Thymus (tissue), 11 donors: ENCODE data around the gene PFDN5. TPM values are rescaled to one million over a fixed set of nuclear protein-coding genes. Genes with fewer than 3 reads are reported as not detected.
"Not testable (repeated sequence)": the region's sequence is repeated elsewhere in the genome, so short reads cannot be mapped to it uniquely, and the experiment has no call there.

Experiments
- DNase-seq, 9 donors: peaks; one replicate each; pipeline ENCODE4 v3.0.0-alpha.2; 2013; ENCODE audit warnings: low spot score in 9 of 9, low read depth in 6 of 9, missing footprints in 1 of 9
- H3K27ac ChIP-seq, 2 donors: one replicate each; pipeline ENCODE4 v1.5.1; 2013; ENCODE audit warnings: control low read depth in 1 of 2, low read depth in 1 of 2, low read length in 1 of 2, mild to moderate bottlenecking in 1 of 2, moderate library complexity in 1 of 2
- H3K27me3 ChIP-seq, 2 donors: one replicate each; pipeline ENCODE4 v1.5.1; 2013; ENCODE audit warnings: low read length in 1 of 2; ENCODE audit not compliant: control insufficient read depth in 2 of 2, insufficient read depth in 1 of 2
- H3K36me3 ChIP-seq, 2 donors: one replicate each; pipeline ENCODE4 v1.5.1; 2013; ENCODE audit warnings: low read length in 1 of 2, mild to moderate bottlenecking in 1 of 2, moderate library complexity in 1 of 2; ENCODE audit not compliant: control insufficient read depth in 2 of 2, insufficient read depth in 2 of 2
- H3K4me1 ChIP-seq, 2 donors: one replicate each; pipeline ENCODE4 v1.5.1; 2013; ENCODE audit warnings: low read length in 2 of 2; ENCODE audit not compliant: control insufficient read depth in 2 of 2, insufficient read depth in 2 of 2
- H3K4me3 ChIP-seq, 2 donors: one replicate each; pipeline ENCODE4 v1.5.1; 2013; ENCODE audit warnings: low read length in 2 of 2, control low read depth in 1 of 2, mild to moderate bottlenecking in 1 of 2
- H3K9me3 ChIP-seq, 2 donors: one replicate each; pipeline ENCODE4 v1.5.1; 2013; ENCODE audit warnings: low read length in 1 of 2, mild to moderate bottlenecking in 1 of 2; ENCODE audit not compliant: control insufficient read depth in 2 of 2, insufficient read depth in 1 of 2
- WGBS: extraction: QIAGEN DNeasy Blood & Tissue Kit; methylation state at CpG from one replicate; pipeline ENCODE4 v1.1.7; 2013; 5-methylcytosine and 5-hydroxymethylcytosine counted together
- polyA plus RNA-seq: library from polyadenylated mRNA; stranded (reverse); fragments of 200-250 nt; gene quantifications from one replicate; pipeline ENCODE4 v1.2.3, GENCODE V29; 2013
- total RNA-seq: library from RNA; stranded (reverse); fragments of 120-200 nt; gene quantifications from one replicate; pipeline ENCODE4 v1.2.4, GENCODE V29; 2013
- donor health status: healthy.

Gene PFDN5
- total and polyA plus RNA-seq, 2 donors = 816 to 1,604 TPM

- Histone ChIP-seq H3K27ac (no peak overlapping the region), H3K36me3 (no peaks in the 10 kb centered on the region), H3K27me3 (peaks cover 2 to 77% of the 10 kb centered on the region in 2 donors), H3K4me1 (peaks cover 2 to 11% of the 10 kb centered on the region in 2 donors), H3K9me3 (no peaks in the 10 kb centered on the region), H3K4me3 (no peak overlapping the region)
- no peak for DNase-seq
- 91% methylated on average over 5 of the region's 5 CpGs for WGBS
These were observed 35.3 kb downstream of the PFDN5 start for GRCh38 chr12:53330671-53331070.

GRCh38 chr12:53332339-53332738 is 37.0 kb downstream of the PFDN5 start:
- DNase-seq, H3K27ac ChIP-seq, H3K9me3 ChIP-seq, H3K4me3 ChIP-seq, H3K36me3 ChIP-seq: not testable (repeated sequence)
- Histone ChIP-seq H3K4me1 (peaks cover 3 to 15% of the 10 kb centered on the region in 2 donors), H3K27me3 (peaks cover 2 to 77% of the 10 kb centered on the region in 2 donors)

- no peak for DNase-seq
- no peak overlapping the region for H3K27ac ChIP-seq
- WGBS = 78% methylated on average over 15 of the region's 15 CpGs
- H3K9me3 ChIP-seq = no peaks in the 10 kb centered on the region
- no peak overlapping the region for H3K4me3 ChIP-seq
- peaks cover 2 to 77% of the 10 kb centered on the region in 2 donors for H3K27me3 ChIP-seq
- H3K4me1 ChIP-seq = peaks cover 5 to 19% of the 10 kb centered on the region in 2 donors
- no peaks in the 10 kb centered on the region for H3K36me3 ChIP-seq
These were observed 37.4 kb downstream of the PFDN5 start for GRCh38 chr12:53332744-53333143.

- no peaks in the 10 kb centered on the region for H3K36me3 ChIP-seq
- no peak overlapping the region for H3K4me3 ChIP-seq
- DNase-seq = no peak
- H3K27me3 ChIP-seq = peaks cover 2 to 76% of the 10 kb centered on the region in 2 donors
- 94% methylated on average over 4 of the region's 4 CpGs for WGBS
- no peak overlapping the region for H3K27ac ChIP-seq
- peaks cover 10 to 20% of the 10 kb centered on the region in 2 donors for H3K4me1 ChIP-seq
- H3K9me3 ChIP-seq = no peaks in the 10 kb centered on the region
These were observed 37.9 kb downstream of the PFDN5 start for GRCh38 chr12:53333289-53333688.

GRCh38 chr12:53333845-53334244 is 38.5 kb downstream of the PFDN5 start:
- Histone ChIP-seq H3K4me1 (peaks cover 16 to 26% of the 10 kb centered on the region in 2 donors), H3K4me3 (no peak overlapping the region), H3K27ac (no peak overlapping the region), H3K27me3 (peaks cover 2 to 76% of the 10 kb centered on the region in 2 donors), H3K36me3 (no peaks in the 10 kb centered on the region), H3K9me3 (no peaks in the 10 kb centered on the region)
- no peak for DNase-seq
- WGBS = 82% methylated on average over 7 of the region's 7 CpGs

GRCh38 chr12:53334822-53335221 is 39.5 kb downstream of the PFDN5 start:
- no peak for DNase-seq
- no peaks in the 10 kb centered on the region for H3K9me3 ChIP-seq
- no peaks in the 10 kb centered on the region for H3K36me3 ChIP-seq
- 95% methylated on average over 8 of the region's 8 CpGs for WGBS
- no peak overlapping the region for H3K27ac ChIP-seq
- peaks cover 16 to 27% of the 10 kb centered on the region in 2 donors for H3K4me1 ChIP-seq
- no peak overlapping the region for H3K4me3 ChIP-seq
- H3K27me3 ChIP-seq = peaks cover 2 to 79% of the 10 kb centered on the region in 2 donors

GRCh38 chr12:53336181-53336681 is 40.9 kb downstream of the PFDN5 start, which contains the start of gene SP7:
TSS of gene SP7 (minus strand) at chr12:53336354. CDS start at chr12:53335646, 708 bp downstream.
- WGBS = 16% methylated on average over 15 of the region's 15 CpGs
- H3K27me3 ChIP-seq = peaks cover 2 to 80% of the 10 kb centered on the region in 2 donors

GRCh38 chr12:53338017-53338416 is 42.7 kb downstream of the PFDN5 start:
- Histone ChIP-seq H3K27ac (no peak overlapping the region), H3K4me3 (no peak overlapping the region), H3K4me1 (peaks cover 16 to 27% of the 10 kb centered on the region in 2 donors), H3K9me3 (no peaks in the 10 kb centered on the region), H3K36me3 (no peaks in the 10 kb centered on the region), H3K27me3 (peaks cover 2 to 65% of the 10 kb centered on the region in 2 donors)
- DNase-seq = peak in 1 of 9 donors; percentile 53
- WGBS = 11% methylated on average over 11 of the region's 11 CpGs

More at GRCh38 chr12:53336181-53336681, 40.9 kb downstream of the PFDN5 start, which contains the start of gene SP7:
- peaks cover 16 to 27% of the 10 kb centered on the region in 2 donors for H3K4me1 ChIP-seq
- DNase-seq = no peak
- H3K9me3 ChIP-seq = no peaks in the 10 kb centered on the region
- no peak within 1 kb of the TSS for H3K4me3 ChIP-seq
- no peak within 1 kb of the TSS for H3K27ac ChIP-seq
- H3K36me3 ChIP-seq = no peaks in the 10 kb centered on the region

GRCh38 chr12:53338916-53339315 is 43.6 kb downstream of the PFDN5 start:
- no peaks in the 10 kb centered on the region for H3K9me3 ChIP-seq
- no peaks in the 10 kb centered on the region for H3K36me3 ChIP-seq
- peaks cover 16 to 27% of the 10 kb centered on the region in 2 donors for H3K4me1 ChIP-seq
- H3K27me3 ChIP-seq = peaks cover 2 to 56% of the 10 kb centered on the region in 2 donors
- WGBS = 87% methylated on average over 6 of the region's 6 CpGs
- H3K27ac ChIP-seq = no peak overlapping the region
- no peak for DNase-seq
- no peak overlapping the region for H3K4me3 ChIP-seq
